NCI-H2227 treated with DMSO at 0.1 percent for 48 hours (cell line): Measurements from ENCODE around the gene AMIGO3.

Experiments used
- DNase-seq: peaks from one replicate; lab custom pipeline; 2025; lab: John Stamatoyannopoulos, UW

Gene AMIGO3

GRCh38 chr3:49725906-49726681 is 6.6 kb upstream of the AMIGO3 start:
- no peak for DNase-seq

- no peak for DNase-seq
These were observed 5.1 kb upstream of the AMIGO3 start for GRCh38 chr3:49724586-49724985.

DNA sequence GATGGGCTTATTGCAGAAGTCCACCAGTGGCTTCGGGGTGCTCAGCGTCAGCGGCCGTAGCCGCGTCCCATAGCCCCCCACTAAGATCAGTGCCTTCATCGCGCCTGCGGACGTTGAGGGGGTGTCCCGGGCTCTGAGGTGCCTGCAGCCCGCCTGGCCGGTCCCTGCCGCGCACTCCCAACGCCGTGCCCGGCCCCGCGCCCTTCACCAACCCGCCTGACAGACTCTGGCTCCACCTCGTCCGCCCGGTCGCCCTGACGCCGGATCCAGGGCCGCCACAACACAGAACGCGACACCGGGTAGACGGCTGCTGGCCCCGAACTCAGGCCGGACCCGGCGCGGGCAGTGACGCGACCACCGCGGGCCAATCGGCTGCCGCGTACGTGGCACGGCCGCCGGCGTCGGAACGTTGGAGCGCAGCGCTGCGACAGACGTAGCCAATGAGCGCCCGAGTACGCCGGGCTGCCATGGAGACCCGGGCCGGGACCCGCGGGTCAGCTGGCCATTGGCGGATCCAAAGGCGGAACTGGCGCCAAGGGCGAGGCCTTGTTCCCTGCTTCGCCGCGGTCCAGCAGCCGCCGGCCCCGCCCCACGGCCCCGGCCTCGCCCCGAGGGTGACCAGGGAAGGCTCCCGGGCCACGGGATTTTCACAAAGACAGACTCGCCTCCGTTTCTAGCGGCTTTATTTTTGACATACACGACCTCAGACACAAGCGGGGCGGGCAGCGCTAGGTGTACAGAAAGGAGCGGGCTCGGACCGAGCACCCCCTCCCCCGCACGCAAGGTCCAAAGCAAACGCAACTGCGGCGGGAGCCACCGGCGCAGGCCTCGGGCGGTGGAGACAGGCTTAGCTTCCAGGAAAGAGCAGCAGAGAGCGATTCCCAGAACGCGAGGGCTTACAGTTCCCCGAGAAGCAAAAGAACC is 4.4 kb upstream of the AMIGO3 start, which contains the start of gene GMPPB:
Gene GMPPB (minus strand): TSS at position 324 of the 924 bp plus-strand sequence. CDS start 225 bp downstream, at position 99.
- peak; percentile 87 for DNase-seq

DNA sequence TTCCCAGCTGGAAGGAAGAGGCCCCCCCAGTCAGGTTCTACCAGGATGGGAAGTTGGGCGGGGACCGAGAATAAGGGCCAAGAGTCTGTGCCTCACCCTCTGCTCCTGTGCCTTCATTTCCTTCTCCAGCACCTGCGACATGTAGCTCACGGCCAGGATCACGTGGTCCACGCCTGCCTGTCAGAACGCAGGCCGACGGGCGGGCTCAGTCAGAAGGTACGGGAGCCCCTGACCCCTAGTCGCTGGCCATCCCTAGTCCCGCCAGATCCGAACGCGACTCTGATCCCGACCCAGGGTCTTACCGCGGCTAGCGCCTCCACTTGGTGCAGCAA is 3.8 kb upstream of the AMIGO3 start:
- DNase-seq: peak; percentile 15

DNA sequence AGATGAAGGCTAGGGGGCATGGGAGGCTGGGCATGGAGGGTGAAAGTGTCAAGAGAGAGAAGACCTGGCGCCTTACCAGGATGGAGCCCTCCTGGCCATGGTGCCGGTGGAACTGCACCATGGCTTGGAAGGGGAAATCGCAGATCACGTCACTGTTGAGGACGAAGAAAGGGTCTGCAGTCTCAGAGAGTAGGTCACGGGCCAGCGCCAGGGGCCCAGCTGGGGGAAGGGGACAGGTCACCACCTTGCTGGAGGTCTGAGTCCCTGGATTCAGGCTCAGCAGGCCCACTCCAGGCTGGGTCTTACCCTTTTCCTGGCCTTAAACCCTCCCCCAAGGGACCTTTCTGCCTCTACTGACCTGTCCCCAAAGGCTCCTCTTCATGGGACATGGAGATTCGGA is 3.4 kb upstream of the AMIGO3 start:
- no peak for DNase-seq

GRCh38 chr3:49721896-49722781 is 2.7 kb upstream of the AMIGO3 start:
- DNase-seq: no peak

- no peak for DNase-seq
These were observed 2.1 kb upstream of the AMIGO3 start for GRCh38 chr3:49721596-49721895.

GRCh38 chr3:49720855-49721595 is 1.5 kb upstream of the AMIGO3 start:
- no peak for DNase-seq

DNA sequence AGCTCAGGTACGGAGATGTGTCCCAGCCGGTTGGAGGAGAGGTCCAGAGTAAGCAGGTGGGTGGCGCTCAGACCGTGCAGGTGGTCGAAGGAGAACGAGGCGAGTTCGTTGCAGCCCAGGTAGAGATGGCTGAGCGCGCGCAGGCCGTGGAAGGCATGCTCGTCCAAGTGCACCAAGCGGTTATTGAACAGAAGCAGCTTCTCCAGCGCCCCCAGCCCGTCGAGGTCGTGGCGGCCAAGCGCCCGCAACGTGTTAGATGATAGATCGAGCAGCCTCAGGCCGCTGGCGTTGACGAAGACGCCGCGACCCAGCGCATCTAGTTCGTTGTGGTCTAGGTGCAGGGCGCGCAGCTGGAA is 648 bp downstream of the AMIGO3 start:
- DNase-seq: no peak

DNA sequence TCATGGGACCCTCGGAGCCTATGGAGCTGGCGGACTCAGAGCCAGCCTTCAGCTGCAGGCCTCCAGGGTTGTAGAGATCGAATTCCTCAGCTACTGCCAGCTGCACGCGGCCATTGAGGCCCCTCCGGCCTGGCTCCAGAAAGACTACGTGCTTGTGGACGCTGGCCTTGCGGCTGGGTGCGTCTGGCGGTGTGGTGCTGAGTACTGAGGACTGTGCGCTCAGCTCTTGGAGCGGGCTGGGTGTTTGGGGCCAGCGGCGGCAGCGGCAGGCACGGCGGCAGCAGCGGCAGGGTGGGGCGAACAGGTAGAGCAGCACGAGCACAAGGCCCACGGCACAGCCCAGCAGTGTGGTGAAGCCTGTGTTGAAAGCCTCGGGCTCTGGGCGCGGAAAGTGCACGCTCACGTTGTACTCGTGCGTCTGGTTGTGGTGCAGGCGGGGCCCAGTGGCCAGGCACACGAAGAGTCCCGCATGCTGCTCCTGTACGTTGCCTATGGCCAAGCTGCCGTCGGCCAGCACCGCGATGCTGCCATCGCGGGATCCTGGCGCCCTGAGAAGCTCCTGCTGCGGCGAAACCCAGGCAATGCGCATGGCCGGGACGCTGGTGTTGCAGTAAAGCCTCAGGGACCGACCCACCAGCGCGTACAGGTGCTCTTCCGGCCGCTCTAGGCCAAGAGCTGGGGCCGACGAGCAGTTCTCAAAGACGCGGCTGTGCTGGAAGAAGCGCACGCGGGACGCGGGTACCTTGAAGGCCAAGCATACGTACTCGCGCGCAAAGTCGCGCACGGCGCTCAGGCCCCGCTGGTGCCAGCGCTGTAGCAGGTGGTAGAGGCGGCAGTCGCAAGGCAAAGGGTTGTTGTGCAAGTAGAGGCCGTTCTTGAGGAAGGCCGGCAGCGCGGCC is 1.3 kb downstream of the AMIGO3 start:
- no peak for DNase-seq

- DNase-seq: no peak
These were observed 2.1 kb downstream of the AMIGO3 start for GRCh38 chr3:49717211-49717958.

DNA sequence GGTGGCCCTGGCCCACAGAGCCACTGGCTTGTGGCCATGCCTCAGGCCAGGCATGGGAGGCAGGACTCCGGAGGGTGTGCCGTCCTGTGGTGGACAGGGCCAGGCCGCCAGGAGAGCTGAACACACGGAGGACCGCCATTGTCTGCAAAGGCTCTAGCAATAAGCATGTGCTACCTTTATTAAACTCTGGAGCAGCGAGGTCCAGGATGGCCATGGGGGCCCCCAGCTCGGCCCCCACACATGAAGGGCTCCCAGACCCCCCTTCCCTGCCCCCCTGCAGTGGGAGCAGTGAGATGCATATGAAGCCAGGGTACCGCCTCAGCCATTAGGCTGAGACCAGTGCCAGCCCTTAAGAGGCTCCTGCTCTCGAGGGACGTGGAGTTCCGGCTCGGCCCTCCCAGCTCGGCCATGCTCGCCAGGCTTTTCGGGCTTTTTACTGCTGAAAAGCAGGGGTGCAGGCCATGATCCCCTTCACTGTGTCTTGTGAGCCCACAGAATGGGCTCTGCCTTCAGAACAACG is 2.7 kb downstream of the AMIGO3 start:
- DNase-seq: no peak

DNA sequence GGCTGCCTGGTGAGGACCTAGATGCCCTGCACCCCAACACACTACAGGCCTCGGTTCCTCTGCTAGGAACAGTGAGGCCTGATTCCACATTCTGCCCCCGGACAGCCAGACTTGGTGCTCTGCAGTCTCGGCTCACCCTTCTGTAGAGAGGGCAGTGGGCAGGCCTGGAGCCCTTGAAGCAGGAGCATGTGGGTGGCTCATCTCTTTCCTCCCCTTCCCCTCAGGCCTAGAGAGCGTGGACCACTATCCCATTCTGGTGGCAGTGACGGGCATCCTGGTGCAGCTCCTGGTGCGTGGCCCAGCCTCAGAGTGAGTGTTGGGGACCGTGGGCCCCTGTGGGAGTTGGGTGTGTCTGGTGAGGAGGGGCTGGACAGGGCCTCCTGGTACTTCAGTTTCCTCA is 3.3 kb downstream of the AMIGO3 start:
- no peak for DNase-seq

DNA sequence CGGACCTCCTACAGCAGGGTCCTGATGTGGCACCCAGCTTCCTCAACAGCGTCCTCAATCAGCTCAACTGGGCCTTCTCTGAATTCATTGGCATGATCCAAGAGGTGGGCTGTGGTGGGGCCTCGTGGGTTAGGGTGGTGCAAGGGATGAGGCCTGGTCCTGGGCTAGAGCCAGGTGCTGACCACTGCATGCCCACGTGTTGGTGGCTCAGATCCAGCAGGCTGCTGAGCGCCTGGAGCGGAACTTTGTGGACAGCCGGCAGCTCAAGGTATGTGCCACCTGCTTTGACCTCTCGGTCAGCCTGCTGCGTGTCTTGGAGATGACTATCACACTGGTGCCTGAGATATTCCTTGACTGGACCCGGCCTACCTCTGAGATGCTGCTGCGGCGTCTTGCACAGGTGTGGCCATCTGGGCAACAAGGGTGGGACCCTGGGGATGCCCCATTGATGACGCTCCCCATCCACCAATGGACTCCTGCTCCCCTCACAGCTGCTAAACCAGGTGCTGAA is 3.8 kb downstream of the AMIGO3 start:
- no peak for DNase-seq

DNA sequence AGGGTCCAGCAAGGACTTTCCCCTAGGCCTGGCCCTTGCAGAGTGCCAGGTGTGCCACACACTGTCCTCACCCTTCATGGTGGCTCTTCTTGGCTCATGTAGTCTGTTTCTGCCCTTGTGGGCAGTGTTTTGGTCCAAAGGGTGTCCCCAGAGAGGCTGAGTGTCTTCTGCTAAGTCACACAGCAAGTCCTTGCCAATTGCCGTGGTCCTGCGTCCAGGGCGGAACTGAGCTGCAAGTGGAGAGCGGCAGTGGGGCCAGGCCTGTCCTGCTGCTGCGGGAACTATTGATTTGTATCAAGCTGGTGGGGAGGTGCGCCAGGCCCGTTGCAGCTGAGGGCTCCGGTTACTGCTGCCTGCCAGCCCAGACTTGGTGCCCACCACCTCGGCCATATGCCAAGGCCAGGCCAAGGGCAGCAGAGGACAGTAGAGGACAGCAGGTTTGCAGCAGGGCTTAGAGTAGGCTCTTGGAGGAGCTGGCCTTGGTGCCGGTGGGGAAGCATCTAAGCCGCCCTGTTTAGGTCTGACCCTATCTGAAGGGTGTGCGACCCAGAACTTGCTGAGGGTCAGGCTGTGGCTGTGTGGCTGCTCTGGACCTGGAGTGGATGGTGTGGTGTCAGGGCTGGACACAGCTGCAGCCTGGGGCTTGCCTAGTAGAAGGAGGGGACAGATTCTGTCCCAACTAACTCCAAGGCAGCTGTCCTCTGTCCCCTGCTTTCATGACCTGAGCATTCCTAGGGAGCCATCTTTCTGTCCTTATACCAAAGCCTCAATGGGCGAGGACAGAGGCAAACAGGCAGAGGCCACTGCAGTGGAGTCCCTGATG is 4.5 kb downstream of the AMIGO3 start:
- no peak for DNase-seq

DNA sequence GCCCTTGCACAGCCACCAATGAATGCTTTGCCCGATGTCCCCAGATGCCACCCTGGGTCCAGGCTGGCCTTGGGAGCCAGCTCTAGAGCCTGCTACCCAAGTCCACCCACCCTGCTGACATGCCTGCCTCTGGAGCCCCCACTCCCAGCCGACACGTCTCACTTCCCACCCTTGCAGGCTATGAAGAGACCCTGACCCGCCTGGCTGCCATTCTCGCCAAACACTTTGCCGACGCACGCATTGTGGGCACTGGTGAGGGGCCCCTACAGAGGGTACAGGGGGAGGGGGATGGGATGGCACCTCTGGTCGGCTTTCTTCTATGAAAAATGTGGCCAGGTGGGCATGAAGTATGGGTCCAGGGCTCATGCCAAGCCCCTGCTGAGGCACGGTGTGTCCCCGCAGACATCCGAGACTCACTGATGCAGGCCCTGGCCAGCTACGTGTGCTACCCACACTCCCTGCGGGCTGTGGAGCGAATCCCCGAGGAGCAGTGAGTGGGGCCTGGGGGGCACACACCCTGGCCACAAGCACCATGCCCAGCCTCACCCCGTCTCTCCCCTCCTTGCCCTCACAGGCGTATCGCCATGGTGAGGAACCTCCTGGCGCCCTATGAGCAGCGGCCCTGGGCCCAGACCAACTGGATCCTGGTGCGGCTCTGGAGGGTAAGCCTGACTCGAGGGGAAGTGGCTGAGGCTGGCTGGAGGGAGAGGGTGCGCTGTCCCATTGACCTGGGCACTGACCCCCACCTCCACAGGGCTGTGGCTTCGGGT is 6.0 kb downstream of the AMIGO3 start:
- DNase-seq: no peak

- no peak for DNase-seq
These were observed 6.7 kb downstream of the AMIGO3 start for GRCh38 chr3:49712631-49713317.
